ENCODE measurements around the gene PRKG1. TPM values are rescaled to one million over a fixed set of nuclear protein-coding genes. Genes with fewer than 3 reads are reported as not detected.

Gene PRKG1
- polyA plus RNA-seq, 1 donor (not counting 4 experiments of a cell fraction or from before 2014, with no cell fraction given), result 0.24 TPM

GRCh38 chr10:52335665-52336064, 1261.4 kb downstream of the PRKG1 start:
- Histone ChIP-seq H3K27ac (ENCODE audit: control insufficient read depth, insufficient read depth, low read length) (peak overlapping the region; percentile 69), H3K4me2 (ENCODE audit: control insufficient read depth, extremely low read depth, insufficient read depth, low read depth, low read length) (peak overlapping the region; percentile 37)
- FAIRE-seq, result no peak

GRCh38 chr10:52337225-52337624, 1262.9 kb downstream of the PRKG1 start:
- dilution Hi-C loops (cut with MboI; ENCODE audit: extremely low pct_ligation_motif_present, low sequenced_read_pairs), result no loop called here
- no peak overlapping the region for H2AFZ ChIP-seq (ENCODE audit: control insufficient read depth, low read length)

More at GRCh38 chr10:52335665-52336064, 1261.4 kb downstream of the PRKG1 start:
- H3K9me3 ChIP-seq (ENCODE audit: control insufficient read depth, low read depth, low read length), result no peaks in the 10 kb centered on the region
- no peaks in the 10 kb centered on the region for H3K79me2 ChIP-seq (ENCODE audit: control insufficient read depth, insufficient read depth, low read length)
- H3K36me3 ChIP-seq (ENCODE audit: control insufficient read depth in 2 of 2, extremely low read depth in 1 of 2, insufficient read depth in 2 of 2, low read length in 2 of 2), result no peaks in the 10 kb centered on the region
- DNase-seq (ENCODE audit: low read depth, low spot score), result no peak
- TF ChIP-seq EZH2 (IDR thresholded peaks at IDR 0.05; ENCODE audit: low read length) (no peak), CTCF (optimal IDR thresholded peaks at IDR 0.05 in 1 of 3, IDR thresholded peaks at IDR 0.05 in 1 of 3, conservative IDR thresholded peaks at IDR 0.05 in 1 of 3; ENCODE audit: extremely low read depth in 1 of 3, insufficient read depth in 2 of 3, low read length in 3 of 3) (no peak)
- H4K20me1 ChIP-seq (ENCODE audit: control insufficient read depth, extremely low read depth, insufficient read depth, low read length), result no peaks in the 10 kb centered on the region
- no peaks in the 10 kb centered on the region for H3K9me1 ChIP-seq (ENCODE audit: control insufficient read depth, extremely low read depth, insufficient read depth, low read length)
- peaks cover 18% of the 10 kb centered on the region for H3K4me1 ChIP-seq (ENCODE audit: control insufficient read depth, extremely low read depth, insufficient read depth, low read length)
- no peak overlapping the region for H3K4me3 ChIP-seq (ENCODE audit: control insufficient read depth in 2 of 3, extremely low read depth in 1 of 3, insufficient read depth in 2 of 3, low read depth in 1 of 3, low read length in 3 of 3)
- dilution Hi-C loops (cut with MboI; ENCODE audit: extremely low pct_ligation_motif_present, low sequenced_read_pairs), result no loop called here
- no peaks in the 10 kb centered on the region for H3K27me3 ChIP-seq (ENCODE audit: control insufficient read depth, extremely low read depth, insufficient read depth, low read length)
- H2AFZ ChIP-seq (ENCODE audit: control insufficient read depth, low read length), result peak overlapping the region; percentile 21
- H3K9ac ChIP-seq (ENCODE audit: control insufficient read depth, extremely low read depth, insufficient read depth, low read length), result no peak overlapping the region

More at GRCh38 chr10:52337225-52337624, 1262.9 kb downstream of the PRKG1 start:
- TF ChIP-seq EZH2 (IDR thresholded peaks at IDR 0.05; ENCODE audit: low read length), result no peak
- no peak for TF ChIP-seq CTCF (optimal IDR thresholded peaks at IDR 0.05 in 1 of 3, IDR thresholded peaks at IDR 0.05 in 1 of 3, conservative IDR thresholded peaks at IDR 0.05 in 1 of 3; ENCODE audit: extremely low read depth in 1 of 3, insufficient read depth in 2 of 3, low read length in 3 of 3)
- Histone ChIP-seq H3K4me3 (ENCODE audit: control insufficient read depth in 2 of 3, extremely low read depth in 1 of 3, insufficient read depth in 2 of 3, low read depth in 1 of 3, low read length in 3 of 3) (no peak overlapping the region), H3K36me3 (ENCODE audit: control insufficient read depth in 2 of 2, extremely low read depth in 1 of 2, insufficient read depth in 2 of 2, low read length in 2 of 2) (no peaks in the 10 kb centered on the region), H3K4me2 (ENCODE audit: control insufficient read depth, extremely low read depth, insufficient read depth, low read depth, low read length) (no peak overlapping the region), H3K9me3 (ENCODE audit: control insufficient read depth, low read depth, low read length) (no peaks in the 10 kb centered on the region), H3K9ac (ENCODE audit: control insufficient read depth, extremely low read depth, insufficient read depth, low read length) (no peak overlapping the region), H3K4me1 (ENCODE audit: control insufficient read depth, extremely low read depth, insufficient read depth, low read length) (peaks cover 18% of the 10 kb centered on the region), H3K9me1 (ENCODE audit: control insufficient read depth, extremely low read depth, insufficient read depth, low read length) (no peaks in the 10 kb centered on the region), H3K27me3 (ENCODE audit: control insufficient read depth, extremely low read depth, insufficient read depth, low read length) (no peaks in the 10 kb centered on the region), H3K79me2 (ENCODE audit: control insufficient read depth, insufficient read depth, low read length) (no peaks in the 10 kb centered on the region), H4K20me1 (ENCODE audit: control insufficient read depth, extremely low read depth, insufficient read depth, low read length) (no peaks in the 10 kb centered on the region), H3K27ac (ENCODE audit: control insufficient read depth, insufficient read depth, low read length) (no peak overlapping the region)
- DNase-seq (ENCODE audit: low read depth, low spot score), result no peak
- no peak for FAIRE-seq

Measured in keratinocyte (primary cell).